RWPE2 (cell line): ENCODE measurements around the gene PRR18.

ENCODE experiments used
- ATAC-seq: fragments of 200-7000 bp; cut with Tn5 transposase; 3 replicates; pipeline ENCODE4 v1.9.1; 2021; ENCODE audit warnings: low read depth
- DNase-seq: peaks from one replicate; pipeline ENCODE4 v3.0.0-alpha.2; 2020; ENCODE audit warnings: low spot score
- H3K27ac ChIP-seq: fragments of 450-650 bp; 2 replicates; pipeline ENCODE4 v1.5.1; 2017; ENCODE audit warnings: mild to moderate bottlenecking; ENCODE audit not compliant: poor library complexity, severe bottlenecking
- H3K27me3 ChIP-seq: fragments of 250-450 bp; sonication (Bioruptor Pico); 2 replicates; pipeline ENCODE4 v1.5.1; 2021; ENCODE audit warnings: mild to moderate bottlenecking, moderate library complexity; ENCODE audit not compliant: insufficient read depth, poor library complexity, severe bottlenecking
- H3K36me3 ChIP-seq: fragments of 250-450 bp; sonication (Bioruptor Pico); 2 replicates; pipeline ENCODE4 v1.5.1; 2020; ENCODE audit warnings: low read depth, mild to moderate bottlenecking, moderate library complexity
- H3K4me1 ChIP-seq: fragments of 250-450 bp; sonication (Bioruptor Pico); 2 replicates; pipeline ENCODE4 v1.5.1; 2021; ENCODE audit warnings: mild to moderate bottlenecking, moderate library complexity; ENCODE audit not compliant: insufficient read depth, poor library complexity, severe bottlenecking
- H3K4me3 ChIP-seq: fragments of 250-450 bp; sonication (Bioruptor Pico); 2 replicates; pipeline ENCODE4 v1.5.1; 2021; ENCODE audit warnings: mild to moderate bottlenecking, moderate library complexity; ENCODE audit not compliant: severe bottlenecking
- H3K9me3 ChIP-seq: fragments of 250-450 bp; sonication (Bioruptor Pico); 2 replicates; pipeline ENCODE4 v1.5.1; 2021; ENCODE audit warnings: mild to moderate bottlenecking, moderate library complexity; ENCODE audit not compliant: severe bottlenecking
- TF ChIP-seq, protein P1 (sequence below): fragments of 450-650 bp; IDR thresholded peaks from one replicate; pipeline ENCODE4 v1.5.1; 2017; ENCODE audit warnings: mild to moderate bottlenecking, moderate library complexity; ENCODE audit not compliant: poor library complexity, severe bottlenecking

Gene PRR18

DNA sequence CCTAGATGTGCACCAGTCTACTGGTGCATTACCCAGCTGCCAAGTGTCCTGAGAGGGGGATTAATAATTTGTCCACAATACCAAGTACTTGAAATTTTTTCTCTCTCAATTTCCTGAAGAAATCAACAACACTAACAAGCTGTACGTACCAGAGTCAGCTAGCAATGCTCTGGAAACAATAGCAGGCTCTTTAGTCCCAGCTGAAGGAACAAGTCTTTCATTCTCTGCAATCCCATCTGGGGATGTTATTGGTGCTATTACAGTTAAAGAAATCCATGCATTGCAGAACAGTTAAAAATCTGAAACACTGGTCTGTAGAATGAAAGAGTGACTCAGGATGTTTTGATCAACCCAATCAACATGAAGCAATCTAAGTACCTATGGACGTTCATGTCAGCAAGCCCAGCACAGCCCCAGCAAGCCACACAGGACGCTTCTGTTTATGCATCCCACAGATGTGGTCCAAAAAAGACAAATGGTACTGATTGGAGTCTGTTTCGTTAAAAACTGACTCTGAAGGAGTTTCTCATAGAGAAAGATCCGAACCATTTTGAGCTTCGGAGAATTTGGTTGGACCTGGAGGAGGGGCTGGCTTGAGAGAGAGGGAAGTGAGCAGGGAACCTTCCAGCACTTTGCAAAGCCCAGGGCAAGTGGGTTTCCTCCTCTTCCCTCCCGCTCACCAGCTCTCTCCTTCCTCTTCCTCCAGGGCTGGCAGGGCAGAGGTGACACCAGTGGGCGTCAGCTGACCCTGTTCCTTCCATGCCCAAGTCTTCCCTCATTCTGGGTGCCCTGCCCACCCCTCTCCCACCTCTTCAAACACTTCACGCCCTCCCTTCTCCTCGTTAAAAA lies 11.9 kb downstream of the PRR18 start:
- Histone ChIP-seq H3K4me3 (no peak overlapping the region), H3K36me3 (no peaks in the 10 kb centered on the region), H3K4me1 (no peaks in the 10 kb centered on the region), H3K27ac (no peak overlapping the region), H3K9me3 (no peaks in the 10 kb centered on the region), H3K27me3 (no peaks in the 10 kb centered on the region)
- TF ChIP-seq, protein P1, sequence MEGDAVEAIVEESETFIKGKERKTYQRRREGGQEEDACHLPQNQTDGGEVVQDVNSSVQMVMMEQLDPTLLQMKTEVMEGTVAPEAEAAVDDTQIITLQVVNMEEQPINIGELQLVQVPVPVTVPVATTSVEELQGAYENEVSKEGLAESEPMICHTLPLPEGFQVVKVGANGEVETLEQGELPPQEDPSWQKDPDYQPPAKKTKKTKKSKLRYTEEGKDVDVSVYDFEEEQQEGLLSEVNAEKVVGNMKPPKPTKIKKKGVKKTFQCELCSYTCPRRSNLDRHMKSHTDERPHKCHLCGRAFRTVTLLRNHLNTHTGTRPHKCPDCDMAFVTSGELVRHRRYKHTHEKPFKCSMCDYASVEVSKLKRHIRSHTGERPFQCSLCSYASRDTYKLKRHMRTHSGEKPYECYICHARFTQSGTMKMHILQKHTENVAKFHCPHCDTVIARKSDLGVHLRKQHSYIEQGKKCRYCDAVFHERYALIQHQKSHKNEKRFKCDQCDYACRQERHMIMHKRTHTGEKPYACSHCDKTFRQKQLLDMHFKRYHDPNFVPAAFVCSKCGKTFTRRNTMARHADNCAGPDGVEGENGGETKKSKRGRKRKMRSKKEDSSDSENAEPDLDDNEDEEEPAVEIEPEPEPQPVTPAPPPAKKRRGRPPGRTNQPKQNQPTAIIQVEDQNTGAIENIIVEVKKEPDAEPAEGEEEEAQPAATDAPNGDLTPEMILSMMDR = no peak
- ATAC-seq = no peak
- no peak for DNase-seq

DNA sequence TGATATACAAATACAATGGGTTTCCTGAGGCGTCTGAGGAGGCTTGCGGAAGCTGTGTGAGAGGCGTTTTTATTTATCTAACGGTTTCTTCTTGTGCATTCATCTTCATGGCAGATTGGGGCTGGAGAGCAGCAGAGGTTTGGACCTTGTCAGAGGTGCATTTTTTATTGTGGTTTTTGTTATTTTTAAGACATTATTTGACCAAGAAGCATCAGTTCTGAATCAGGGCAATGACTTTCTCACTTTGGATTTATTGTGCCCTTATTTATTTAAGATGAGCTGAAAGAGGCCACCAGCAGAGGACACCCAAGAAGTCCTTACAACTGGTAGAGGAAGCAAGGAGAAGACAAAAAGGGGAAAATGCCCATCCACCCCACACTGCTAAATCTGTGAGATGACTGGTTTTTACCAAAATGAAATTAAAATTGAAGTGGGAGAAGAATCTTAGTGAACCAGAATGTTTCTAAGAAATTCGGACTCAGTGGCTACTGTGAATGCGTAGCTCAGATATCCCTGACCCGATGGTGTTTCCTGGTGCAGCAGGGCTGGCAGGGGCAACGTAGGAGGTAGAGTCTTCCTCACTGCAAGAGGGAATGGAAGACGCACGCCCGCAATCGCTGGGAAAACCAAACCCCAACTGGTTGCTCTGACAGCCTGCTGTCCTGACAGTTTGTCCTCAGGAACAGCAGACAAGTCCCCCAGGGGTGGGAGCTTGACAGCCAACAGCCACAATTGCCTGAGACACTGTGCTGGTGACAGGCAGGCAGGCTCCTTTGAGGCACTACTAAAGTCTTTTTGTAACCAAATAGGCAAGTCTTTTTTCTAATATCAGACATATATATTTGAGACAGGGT lies 14.2 kb downstream of the PRR18 start:
- TF ChIP-seq, protein P1 = no peak
- Histone ChIP-seq H3K4me3 (no peak overlapping the region), H3K27me3 (no peaks in the 10 kb centered on the region), H3K27ac (no peak overlapping the region), H3K36me3 (no peaks in the 10 kb centered on the region), H3K4me1 (no peaks in the 10 kb centered on the region), H3K9me3 (no peaks in the 10 kb centered on the region)
- DNase-seq (no peak), ATAC-seq (no peak)

DNA sequence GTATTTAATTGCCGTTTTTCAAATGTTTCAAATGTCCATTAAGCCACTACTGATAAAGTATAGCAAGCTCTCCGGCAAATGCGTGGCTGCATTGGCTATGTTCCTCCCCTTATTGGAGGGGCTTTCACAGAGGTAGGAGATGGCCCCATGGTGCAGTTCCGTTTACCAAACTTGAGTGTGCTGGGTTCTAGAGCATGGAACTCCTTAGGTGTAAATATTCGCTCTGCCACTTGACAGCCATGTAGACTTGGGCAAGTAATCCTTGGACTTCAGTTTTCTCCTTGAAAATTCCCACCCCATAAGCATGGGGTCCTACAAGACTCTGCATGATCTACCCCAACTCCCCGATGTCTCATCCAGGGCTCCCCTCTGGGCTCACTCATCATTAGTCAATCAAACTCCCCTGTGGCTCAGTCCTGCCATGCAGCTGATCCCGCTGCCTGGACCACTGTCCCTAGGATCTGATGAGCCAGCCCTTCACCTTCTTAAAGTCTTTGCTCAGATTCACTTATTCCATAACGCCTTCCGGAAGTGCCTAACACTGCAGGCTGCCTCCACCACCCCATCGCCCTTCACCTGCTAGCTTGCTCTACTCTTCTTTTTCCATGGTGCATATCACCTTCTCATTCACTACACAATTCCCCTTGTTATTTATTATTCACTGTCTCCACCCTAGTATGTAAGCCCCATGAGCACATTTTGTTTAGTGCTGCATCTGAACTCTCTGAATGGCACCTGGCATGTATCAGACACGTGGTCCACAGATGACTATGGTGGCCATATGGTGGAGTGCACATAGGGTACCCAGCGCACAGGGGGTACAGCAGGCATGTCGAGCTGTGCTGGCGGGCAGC lies 18.8 kb downstream of the PRR18 start:
- Histone ChIP-seq H3K9me3 (no peaks in the 10 kb centered on the region), H3K27ac (no peak overlapping the region), H3K4me3 (no peak overlapping the region), H3K36me3 (no peaks in the 10 kb centered on the region), H3K4me1 (no peaks in the 10 kb centered on the region), H3K27me3 (peaks cover 7% of the 10 kb centered on the region)
- DNase-seq = no peak
- TF ChIP-seq, protein P1 = no peak
- peak; percentile 12; the same call in 1 of the 3 replicates for ATAC-seq

DNA sequence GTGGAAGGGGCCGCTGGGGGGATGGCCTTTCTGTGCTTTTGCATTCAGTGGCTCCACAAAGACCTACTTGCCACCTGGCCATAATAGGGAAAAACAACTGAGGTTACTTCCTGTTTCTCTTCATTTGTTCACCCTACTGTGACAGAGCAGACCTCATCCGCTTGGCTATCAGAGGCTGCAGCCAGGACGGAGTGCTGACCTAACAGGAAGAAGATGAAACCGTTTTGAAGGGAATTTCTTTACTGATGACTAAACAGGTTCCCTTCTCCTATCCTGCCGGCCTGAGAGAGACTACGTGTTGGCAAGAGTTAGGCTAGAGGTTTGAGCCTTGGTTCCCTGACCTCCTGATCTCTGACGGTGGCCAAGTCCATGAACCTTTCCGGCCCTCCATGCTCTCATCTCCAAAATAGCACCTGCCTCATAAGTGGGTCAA lies 21.3 kb downstream of the PRR18 start:
- DNase-seq (no peak), ATAC-seq (peak; percentile 17; the same call in 1 of the 3 replicates)
- no peak overlapping the region for H3K4me3 ChIP-seq
- H3K36me3 ChIP-seq = no peaks in the 10 kb centered on the region
- H3K27me3 ChIP-seq = peaks cover 17% of the 10 kb centered on the region
- H3K9me3 ChIP-seq = no peaks in the 10 kb centered on the region
- TF ChIP-seq, protein P1 = no peak
- no peaks in the 10 kb centered on the region for H3K4me1 ChIP-seq
- no peak overlapping the region for H3K27ac ChIP-seq
